HG02943 (cell line): ENCODE measurements around the gene OR52L1.

Experiments used
- ATAC-seq: cut with Tn5 transposase; IDR thresholded peaks from one replicate; pipeline ENCODE4 v1.9.1; 2021; ENCODE audit warnings: mild to moderate bottlenecking, low read depth, moderate library complexity; ENCODE audit not compliant: unreplicated experiment

OR52L1 gene

DNA sequence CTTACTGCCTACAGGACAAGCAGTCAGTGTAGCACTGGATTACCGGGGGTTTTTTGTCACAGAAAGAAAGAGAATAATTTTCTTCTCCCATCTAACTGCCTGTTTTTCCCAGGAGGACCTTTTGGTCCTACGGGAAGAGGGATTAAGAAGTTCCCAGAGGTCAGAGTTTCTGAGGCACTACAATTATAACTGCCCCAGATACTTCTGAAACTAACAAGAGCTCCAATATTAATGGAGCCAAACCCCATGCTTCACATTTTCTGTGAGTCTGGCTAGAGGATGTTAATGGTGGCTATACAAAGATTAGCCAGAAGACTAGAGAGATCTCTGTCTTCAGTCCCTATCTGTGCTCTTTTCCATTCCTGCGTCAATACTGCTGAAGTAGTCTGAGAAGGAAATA lies 44.8 kb downstream of the OR52L1 start, which contains the start of gene OR56A3:
Gene OR56A3 (plus strand): TSS at position 301 of the 400 bp plus-strand sequence. CDS start 5,096 bp downstream, outside the sequence.
- ATAC-seq: no peak

DNA sequence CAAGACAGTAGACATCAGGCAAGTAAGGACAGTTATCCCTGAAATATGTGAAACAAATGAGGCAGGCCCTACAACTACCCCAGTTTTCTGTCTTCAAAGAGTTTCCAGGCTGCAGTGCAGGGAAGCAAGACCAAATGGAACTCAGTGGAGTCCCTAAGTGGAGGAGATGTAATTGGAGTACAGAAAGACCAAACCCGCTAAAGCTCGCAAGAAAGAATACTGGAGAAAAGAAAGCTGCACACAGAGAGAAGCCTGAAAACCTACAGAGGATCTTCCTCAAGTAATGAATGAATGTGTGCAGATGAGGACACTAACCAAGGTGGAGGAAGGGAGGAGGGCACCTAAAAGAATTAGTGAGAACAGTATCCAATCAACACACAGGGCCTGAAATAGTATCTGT lies 46.0 kb downstream of the OR52L1 start:
- no peak for ATAC-seq

DNA sequence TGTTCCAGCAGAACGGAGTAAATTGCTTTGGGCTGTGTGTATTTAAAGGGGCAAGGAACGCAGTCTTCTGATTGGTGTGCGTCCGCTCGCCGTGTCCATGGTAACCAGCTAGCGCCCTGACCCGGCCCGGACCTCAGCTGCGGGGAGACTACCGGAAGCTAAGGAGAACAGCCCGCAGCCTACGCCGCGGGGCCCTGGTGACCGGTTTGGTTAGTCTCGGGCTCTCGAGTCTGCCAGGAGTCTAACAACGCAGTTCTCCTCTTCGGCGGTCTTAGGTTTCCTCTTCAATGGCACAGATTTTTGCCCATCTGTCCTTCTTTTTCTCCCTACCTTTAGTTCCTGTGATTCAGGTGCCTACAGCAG lies 48.2 kb downstream of the OR52L1 start:
- ATAC-seq: no peak

DNA sequence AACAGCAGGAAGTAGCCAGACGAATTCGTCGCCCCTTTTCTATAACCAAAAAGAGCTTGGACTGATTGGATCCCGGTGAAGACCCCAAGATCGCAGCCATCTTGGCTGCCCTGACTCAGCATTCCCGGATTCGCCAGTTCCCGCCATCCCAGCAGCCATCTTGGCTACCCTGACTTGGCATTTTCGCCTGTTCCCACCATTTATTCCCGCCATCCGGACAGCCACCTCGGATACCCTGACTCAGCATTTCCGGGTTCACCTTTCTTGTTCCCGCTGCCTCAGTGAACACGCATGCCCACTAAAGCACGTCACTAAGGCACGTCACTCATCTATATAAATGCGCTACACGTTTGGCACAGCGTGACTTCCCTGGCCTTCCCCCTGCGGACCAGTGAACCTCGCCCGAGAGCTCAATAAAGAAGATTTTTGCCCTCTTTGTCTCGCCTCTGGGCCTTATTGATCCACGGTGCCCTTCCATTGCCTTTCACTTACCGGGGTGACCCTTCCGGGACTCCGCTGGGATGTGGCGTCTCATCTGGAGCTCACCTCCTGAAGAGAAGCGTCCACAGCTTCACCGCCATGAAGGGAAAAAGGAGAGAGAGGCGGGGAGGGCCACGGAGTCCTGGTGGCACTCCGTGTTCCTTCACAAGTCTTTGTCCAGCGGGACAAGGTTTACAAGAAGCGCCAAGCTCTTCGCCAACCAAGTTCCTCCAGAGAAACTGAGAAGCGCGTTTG lies 48.8 kb downstream of the OR52L1 start:
- ATAC-seq: no peak
